Measurements from ENCODE around the gene AGA.

The AGA gene

DNA sequence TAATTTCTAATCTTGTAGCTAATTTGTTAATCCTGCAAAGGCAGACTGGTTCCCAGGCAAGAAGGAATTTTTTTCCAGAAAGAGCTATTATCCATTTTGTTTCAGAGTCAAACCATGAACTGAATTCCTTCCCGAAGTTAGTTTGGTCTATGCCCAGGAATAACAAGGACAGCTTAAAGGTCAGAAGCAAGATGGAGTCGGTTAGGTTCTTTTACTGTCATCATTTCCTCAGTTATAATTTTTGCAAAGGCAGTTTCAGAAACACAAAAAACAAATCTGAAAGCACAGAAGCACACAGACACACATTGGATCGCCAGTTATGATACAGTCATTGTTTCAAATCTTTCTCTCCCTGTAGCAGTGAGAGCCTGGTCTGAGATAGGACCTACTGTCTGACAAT is 37.9 kb downstream of the AGA start:
- TF ChIP-seq, protein P1, sequence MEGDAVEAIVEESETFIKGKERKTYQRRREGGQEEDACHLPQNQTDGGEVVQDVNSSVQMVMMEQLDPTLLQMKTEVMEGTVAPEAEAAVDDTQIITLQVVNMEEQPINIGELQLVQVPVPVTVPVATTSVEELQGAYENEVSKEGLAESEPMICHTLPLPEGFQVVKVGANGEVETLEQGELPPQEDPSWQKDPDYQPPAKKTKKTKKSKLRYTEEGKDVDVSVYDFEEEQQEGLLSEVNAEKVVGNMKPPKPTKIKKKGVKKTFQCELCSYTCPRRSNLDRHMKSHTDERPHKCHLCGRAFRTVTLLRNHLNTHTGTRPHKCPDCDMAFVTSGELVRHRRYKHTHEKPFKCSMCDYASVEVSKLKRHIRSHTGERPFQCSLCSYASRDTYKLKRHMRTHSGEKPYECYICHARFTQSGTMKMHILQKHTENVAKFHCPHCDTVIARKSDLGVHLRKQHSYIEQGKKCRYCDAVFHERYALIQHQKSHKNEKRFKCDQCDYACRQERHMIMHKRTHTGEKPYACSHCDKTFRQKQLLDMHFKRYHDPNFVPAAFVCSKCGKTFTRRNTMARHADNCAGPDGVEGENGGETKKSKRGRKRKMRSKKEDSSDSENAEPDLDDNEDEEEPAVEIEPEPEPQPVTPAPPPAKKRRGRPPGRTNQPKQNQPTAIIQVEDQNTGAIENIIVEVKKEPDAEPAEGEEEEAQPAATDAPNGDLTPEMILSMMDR (IDR thresholded peaks at IDR 0.05), result no peak

DNA sequence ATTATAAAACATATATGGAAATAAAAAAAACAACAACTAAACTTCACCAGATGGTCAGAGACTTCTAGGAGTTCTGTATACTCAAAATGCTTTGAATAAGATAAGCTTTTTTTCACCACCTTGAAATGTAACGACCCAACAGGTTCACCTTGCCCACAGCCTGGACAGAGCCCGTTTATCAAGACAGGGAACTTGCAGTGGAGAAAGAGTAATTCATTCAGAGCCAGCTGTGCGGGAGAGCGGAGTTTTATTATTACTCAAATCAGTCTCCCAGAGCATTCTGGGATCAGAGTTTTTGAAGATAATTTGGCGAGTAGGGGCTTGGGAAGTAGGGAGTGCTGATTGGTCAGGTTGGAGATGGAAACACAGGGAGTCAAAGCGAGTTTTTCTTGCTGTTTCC is 38.5 kb downstream of the AGA start:
- TF ChIP-seq, protein P1 (IDR thresholded peaks at IDR 0.05), result no peak

DNA sequence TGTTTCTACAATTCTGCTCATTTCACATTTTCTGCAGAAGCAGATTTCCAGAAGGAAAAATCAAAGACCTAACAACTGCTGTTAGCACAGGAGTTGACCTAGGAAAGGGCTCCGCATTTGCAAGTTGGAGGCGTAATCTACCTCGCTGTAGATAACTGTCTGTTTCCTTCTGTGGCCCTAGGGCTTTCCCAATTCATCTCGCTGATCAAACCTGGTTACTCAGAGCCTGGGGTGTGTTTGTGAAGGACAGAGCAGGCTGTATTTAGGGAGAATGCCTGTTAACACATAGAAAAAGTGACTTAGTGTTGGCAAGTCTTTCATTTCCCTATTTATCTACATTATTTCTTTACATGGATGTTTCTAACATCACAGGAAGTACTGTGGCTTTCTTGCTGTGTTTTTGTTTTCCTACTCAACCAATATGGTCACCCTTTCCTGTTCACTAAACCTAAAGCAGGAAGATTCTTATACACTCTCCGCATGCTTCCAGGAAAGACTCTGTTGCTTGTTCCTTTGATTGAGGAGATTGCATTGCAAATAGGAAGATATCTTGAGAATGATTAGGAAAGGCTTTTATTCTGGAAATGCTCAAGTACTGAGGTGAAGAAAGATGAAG is 40.5 kb downstream of the AGA start:
- TF ChIP-seq, protein P1 (IDR thresholded peaks at IDR 0.05), result no peak

DNA sequence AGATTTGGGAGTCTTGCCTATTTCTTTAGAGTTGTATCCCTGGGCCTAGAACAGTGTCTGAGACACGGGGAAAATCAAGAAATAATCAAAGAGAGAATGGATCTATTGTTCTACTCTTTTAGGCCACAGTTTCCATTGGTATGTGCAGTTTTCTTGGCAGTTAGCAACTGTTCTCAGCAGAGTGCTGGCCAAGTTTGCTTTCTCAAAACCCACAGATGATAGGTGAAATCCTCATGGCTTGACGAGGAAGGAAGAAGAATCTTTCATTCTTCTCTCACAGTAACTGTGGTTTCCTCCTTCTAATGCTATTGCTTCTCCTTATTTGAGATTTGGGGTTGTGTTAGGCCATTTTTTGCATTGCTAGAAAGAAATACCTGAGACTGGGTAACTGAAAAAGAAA is 42.2 kb downstream of the AGA start:
- TF ChIP-seq, protein P1 (IDR thresholded peaks at IDR 0.05), result no peak

DNA sequence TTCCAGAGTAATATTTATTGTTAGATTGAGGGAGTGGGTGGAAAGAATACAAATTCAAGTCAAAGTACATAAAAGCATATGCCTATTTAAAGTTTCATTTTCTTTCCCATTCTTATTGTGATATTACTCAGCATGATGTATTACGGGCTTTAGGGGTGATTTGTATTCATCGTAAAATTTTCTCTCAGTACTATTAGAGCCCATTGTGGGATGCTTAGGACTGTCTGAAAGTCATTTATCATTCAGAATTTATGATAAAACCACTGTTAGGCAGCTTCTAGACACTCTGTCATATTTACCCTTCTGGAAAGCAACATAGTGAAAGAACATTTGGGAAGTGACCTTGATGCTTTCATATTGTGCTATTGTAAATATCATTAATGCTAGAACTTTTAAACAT is 45.9 kb downstream of the AGA start:
- TF ChIP-seq, protein P1 (IDR thresholded peaks at IDR 0.05), result no peak

DNA sequence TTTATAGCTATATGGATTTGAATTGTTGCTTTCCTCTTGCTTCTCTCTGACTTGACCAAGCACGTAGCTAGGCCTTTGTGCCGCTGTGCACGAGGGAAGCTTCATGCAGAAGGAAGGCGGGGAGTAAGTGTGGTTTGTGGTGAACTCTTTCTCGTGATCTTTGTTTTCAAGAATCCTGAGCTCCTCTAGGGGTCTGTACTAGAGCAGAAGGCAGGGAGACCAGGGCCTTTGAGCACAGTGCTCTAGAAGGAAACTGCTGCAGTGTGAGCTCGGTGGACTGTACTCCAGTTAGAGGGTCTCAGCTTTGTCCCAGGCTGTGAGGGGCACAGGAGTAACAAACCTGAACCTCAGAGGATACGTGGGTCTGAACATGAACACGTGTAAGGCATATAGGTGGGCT is 49.0 kb downstream of the AGA start:
- TF ChIP-seq, protein P1 (IDR thresholded peaks at IDR 0.05), result no peak

DNA sequence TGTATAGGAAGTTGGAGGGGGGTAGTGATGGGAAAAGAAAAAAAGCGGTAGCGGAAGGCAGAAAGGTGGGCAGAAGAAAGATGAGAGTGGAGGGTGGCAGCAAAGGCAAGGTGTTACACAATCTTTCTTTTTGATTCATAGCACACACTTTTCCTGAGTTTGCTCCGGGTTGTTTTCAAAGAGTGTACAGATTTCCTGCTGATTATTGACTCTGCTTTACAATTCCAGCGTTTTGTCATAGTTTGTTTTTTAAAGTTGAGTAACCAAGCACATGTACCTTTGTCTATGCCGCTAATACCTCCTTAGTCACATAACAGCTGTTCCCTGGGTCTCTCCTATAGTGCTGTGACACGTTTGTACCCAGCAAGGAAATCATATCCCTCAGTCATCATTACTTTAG is 50.3 kb downstream of the AGA start:
- TF ChIP-seq, protein P1 (IDR thresholded peaks at IDR 0.05), result no peak

DNA sequence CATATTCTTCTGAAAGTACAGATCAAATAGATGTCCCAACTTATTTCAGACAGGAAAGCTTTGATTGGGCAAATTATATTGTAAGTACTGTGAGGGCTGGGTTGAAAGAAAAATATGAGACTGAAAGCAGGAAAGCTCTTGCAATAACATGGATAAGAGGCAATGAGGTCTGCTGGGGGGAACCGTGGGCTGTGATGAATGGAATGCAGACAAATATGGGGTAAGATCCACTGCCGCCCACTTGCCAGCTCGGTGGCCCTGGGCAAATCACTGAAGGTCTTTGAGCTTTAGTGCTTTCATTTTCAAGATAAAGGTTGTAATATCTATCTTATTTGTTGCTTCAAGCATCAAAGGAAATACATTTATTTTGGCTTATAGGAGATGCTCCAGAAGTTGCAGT is 51.0 kb downstream of the AGA start:
- TF ChIP-seq, protein P1 (IDR thresholded peaks at IDR 0.05), result no peak
